IMR-90 (cell line): Measurements from ENCODE around the gene NOP10.

ENCODE experiments used
- BHLHE40 ChIP-seq: fragments of 150-350 bp; IDR thresholded peaks from 2 replicates; pipeline ENCODE4 v1.6.1; 2016; ENCODE audit warnings: mild to moderate bottlenecking, low read depth, low read length
- CEBPB ChIP-seq: IDR thresholded peaks from 2 replicates; pipeline ENCODE4 v1.6.1; 2012; ENCODE audit warnings: low read depth, low read length, improper control_type of control experiment
- CTCF ChIP-seq: conservative IDR thresholded peaks from 2 replicates; pipeline ENCODE4 v1.5.1; 2012; ENCODE audit warnings: mild to moderate bottlenecking, low read depth, low read length, improper control_type of control experiment
- MAFK ChIP-seq: IDR thresholded peaks from 2 replicates; pipeline ENCODE4 v1.6.1; 2012; ENCODE audit warnings: low read depth, low read length, improper control_type of control experiment
- POLR2A ChIP-seq: IDR thresholded peaks from 2 replicates; pipeline ENCODE4 v1.6.1; 2012; ENCODE audit warnings: mild to moderate bottlenecking, low read depth, low read length
- RAD21 ChIP-seq: IDR thresholded peaks from 2 replicates; pipeline ENCODE4 v1.6.1; 2012; ENCODE audit warnings: low read length, improper control_type of control experiment
- RCOR1 ChIP-seq: IDR thresholded peaks from 2 replicates; pipeline ENCODE4 v1.6.1; 2012; ENCODE audit warnings: mild to moderate bottlenecking, low read length, improper control_type of control experiment; ENCODE audit not compliant: insufficient replicate concordance
- SMC3 ChIP-seq: fragments of 150-350 bp; IDR thresholded peaks from 2 replicates; pipeline ENCODE4 v1.6.1; 2016; ENCODE audit warnings: low read depth, mild to moderate bottlenecking, antibody characterized with exemption, low read length, moderate library complexity
- TF ChIP-seq, protein P1 (sequence below): fragments of 150-350 bp; IDR thresholded peaks from 2 replicates; pipeline ENCODE4 v1.6.1; 2017; ENCODE audit warnings: mild to moderate bottlenecking, antibody characterized with exemption, low read length, low read depth

DNA sequence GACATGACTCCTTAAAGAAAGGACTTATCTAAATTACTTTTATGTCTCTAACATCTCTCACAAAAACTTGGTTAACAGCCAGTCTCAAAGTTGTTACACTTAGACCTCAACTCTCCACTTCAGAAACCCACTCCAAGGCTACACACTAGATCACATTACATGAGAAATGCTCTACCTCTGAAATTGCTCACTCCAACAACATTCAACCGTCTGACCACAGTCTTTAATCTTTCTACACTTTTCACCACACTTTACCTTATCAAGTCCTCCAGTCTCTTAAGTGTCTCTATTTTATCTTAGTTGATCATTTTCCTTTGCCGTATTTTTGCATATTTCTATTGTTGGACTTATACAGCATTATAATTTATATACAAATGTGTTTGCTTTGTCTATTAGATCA, 11.1 kb downstream of the NOP10 start:
- TF ChIP-seq MAFK (no peak), CTCF (no peak), SMC3 (no peak), POLR2A (no peak), RCOR1 (no peak), RAD21 (no peak), BHLHE40 (no peak), CEBPB (no peak)
- TF ChIP-seq, protein P1, sequence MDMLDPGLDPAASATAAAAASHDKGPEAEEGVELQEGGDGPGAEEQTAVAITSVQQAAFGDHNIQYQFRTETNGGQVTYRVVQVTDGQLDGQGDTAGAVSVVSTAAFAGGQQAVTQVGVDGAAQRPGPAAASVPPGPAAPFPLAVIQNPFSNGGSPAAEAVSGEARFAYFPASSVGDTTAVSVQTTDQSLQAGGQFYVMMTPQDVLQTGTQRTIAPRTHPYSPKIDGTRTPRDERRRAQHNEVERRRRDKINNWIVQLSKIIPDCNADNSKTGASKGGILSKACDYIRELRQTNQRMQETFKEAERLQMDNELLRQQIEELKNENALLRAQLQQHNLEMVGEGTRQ = no peak
